Measurements from ENCODE around the gene POFUT2.

POFUT2 gene

GRCh38 chr21:45326169-45326851 lies 38.6 kb upstream of the POFUT2 start:
- no peak for DNase-seq (ENCODE audit: low read depth in 1 of 2, low spot score in 1 of 2)
- TF ChIP-seq CTCF (IDR thresholded peaks at IDR 0.05; ENCODE audit: insufficient read depth, low read length) (no peak), POLR2AphosphoS5 (IDR thresholded peaks at IDR 0.05; ENCODE audit: low read depth) (no peak), REST (IDR thresholded peaks at IDR 0.05; ENCODE audit: insufficient replicate concordance, low read depth) (no peak), GABPA (IDR thresholded peaks at IDR 0.05; ENCODE audit: low read depth) (no peak), SPI1 (IDR thresholded peaks at IDR 0.05; ENCODE audit: borderline replicate concordance, low read depth) (no peak)
- no peak overlapping the region for H3K4me3 ChIP-seq (replicated peaks; ENCODE audit: insufficient read depth, low read length)
- peaks cover 2% of the 10 kb centered on the region for H3K27me3 ChIP-seq (ENCODE audit: insufficient read depth, poor library complexity, severe bottlenecking)
- no peak overlapping the region for H3K27ac ChIP-seq (replicated peaks)

GRCh38 chr21:45325206-45326168 lies 37.8 kb upstream of the POFUT2 start:
- DNase-seq (ENCODE audit: low read depth in 1 of 2, low spot score in 1 of 2), result no peak
- no peak overlapping the region for H3K27ac ChIP-seq (replicated peaks)
- H3K4me3 ChIP-seq (replicated peaks; ENCODE audit: insufficient read depth, low read length), result no peak overlapping the region
- peaks cover 2% of the 10 kb centered on the region for H3K27me3 ChIP-seq (ENCODE audit: insufficient read depth, poor library complexity, severe bottlenecking)
- no peak for TF ChIP-seq REST (IDR thresholded peaks at IDR 0.05; ENCODE audit: insufficient replicate concordance, low read depth)
- TF ChIP-seq POLR2AphosphoS5 (IDR thresholded peaks at IDR 0.05; ENCODE audit: low read depth), result no peak
- no peak for TF ChIP-seq CTCF (IDR thresholded peaks at IDR 0.05; ENCODE audit: insufficient read depth, low read length)
- TF ChIP-seq GABPA (IDR thresholded peaks at IDR 0.05; ENCODE audit: low read depth), result no peak
- no peak for TF ChIP-seq SPI1 (IDR thresholded peaks at IDR 0.05; ENCODE audit: borderline replicate concordance, low read depth)

DNA sequence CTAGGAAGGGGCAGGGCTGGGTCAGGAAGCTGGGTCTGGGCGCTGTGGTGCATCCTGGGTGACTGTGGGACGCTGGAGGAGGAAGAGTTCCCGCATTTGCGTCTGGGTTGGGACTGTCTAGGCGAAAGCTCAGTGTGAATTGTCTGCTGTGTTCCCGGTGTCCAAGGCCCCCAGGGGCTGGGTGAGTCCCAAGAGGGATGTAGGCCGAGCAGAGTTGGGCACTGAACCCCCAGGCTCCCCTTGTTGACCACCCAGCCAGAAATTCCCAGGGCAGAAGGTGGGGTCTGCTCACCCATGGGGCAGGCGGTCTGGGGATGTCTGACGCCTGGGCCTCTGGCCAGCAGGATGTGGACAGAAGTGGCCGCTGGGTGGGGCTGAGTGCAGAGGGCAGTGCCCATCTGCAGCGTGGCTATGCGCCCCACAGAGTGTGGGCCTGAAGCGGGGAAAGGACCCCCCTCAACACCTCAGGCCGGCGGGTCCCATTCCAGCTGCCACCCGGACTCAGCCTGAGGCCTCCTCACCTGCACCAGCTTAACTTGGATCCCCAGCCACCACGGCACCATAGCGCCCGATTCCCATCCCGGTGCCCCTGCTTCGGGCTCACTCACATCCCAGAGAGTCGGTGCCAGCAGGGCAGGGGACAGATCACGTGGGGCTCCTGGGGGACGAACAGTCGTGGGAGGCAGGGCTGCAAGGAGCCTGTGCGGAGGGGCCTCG lies 37.0 kb upstream of the POFUT2 start:
- Histone ChIP-seq H3K27me3 (ENCODE audit: insufficient read depth, poor library complexity, severe bottlenecking) (peaks cover 2% of the 10 kb centered on the region), H3K4me3 (replicated peaks; ENCODE audit: insufficient read depth, low read length) (no peak overlapping the region), H3K27ac (replicated peaks) (no peak overlapping the region)
- TF ChIP-seq SPI1 (IDR thresholded peaks at IDR 0.05; ENCODE audit: borderline replicate concordance, low read depth) (no peak), POLR2AphosphoS5 (IDR thresholded peaks at IDR 0.05; ENCODE audit: low read depth) (no peak), CTCF (IDR thresholded peaks at IDR 0.05; ENCODE audit: insufficient read depth, low read length) (no peak), REST (IDR thresholded peaks at IDR 0.05; ENCODE audit: insufficient replicate concordance, low read depth) (no peak), GABPA (IDR thresholded peaks at IDR 0.05; ENCODE audit: low read depth) (no peak)
- no peak for DNase-seq (ENCODE audit: low read depth in 1 of 2, low spot score in 1 of 2)
